HEK293 (cell line): ENCODE data around the gene RPS15.

Experiments used
- CTCF ChIA-PET: fragments of 350-600 bp; formaldehyde crosslinking; extraction: SDS; loops from one replicate; lab custom pipeline; 2021; ENCODE audit warnings: antibody characterized with exemption; lab: Yijun Ruan, JAX
- POLR2A ChIA-PET: fragments of 300-600 bp; formaldehyde crosslinking; extraction: SDS; loops from one replicate; lab custom pipeline; 2020; ENCODE audit warnings: antibody characterized with exemption, inconsistent platforms; lab: Yijun Ruan, JAX
- H3K27ac ChIP-seq: fragments of 200-500 bp; sonication (Bioruptor generic); 2 replicates; pipeline ENCODE4 v1.5.1; 2014; ENCODE audit warnings: low read depth, low read length, control low read depth, inconsistent platforms; ENCODE audit errors: extremely low read depth
- H3K36me3 ChIP-seq, 2 experiments: fragments of 200-500 bp in 1 of 2; sonication (Bioruptor generic) in 1 of 2; 1 replicate in 1 of 2; 2 replicates in 1 of 2; pipeline ENCODE4 v1.5.1; 2014 to 2017; ENCODE audit warnings: inconsistent platforms in 2 of 2, low read length in 2 of 2; ENCODE audit not compliant: control insufficient read depth in 2 of 2, insufficient read depth in 1 of 2
- H3K4me1 ChIP-seq: fragments of 200-500 bp; sonication (Bioruptor generic); 2 replicates; pipeline ENCODE4 v1.5.1; 2014; ENCODE audit warnings: mild to moderate bottlenecking, low read length, inconsistent platforms; ENCODE audit not compliant: control insufficient read depth, insufficient read depth
- H3K4me3 ChIP-seq: 2 replicates; pipeline ENCODE4 v1.5.1; 2011; ENCODE audit warnings: low read depth, mild to moderate bottlenecking, control low read depth, low read length, moderate library complexity
- H3K9me3 ChIP-seq: fragments of 200-500 bp; sonication (Bioruptor generic); 2 replicates; pipeline ENCODE4 v1.5.1; 2014; ENCODE audit warnings: low read depth, low read length, inconsistent platforms; ENCODE audit not compliant: control insufficient read depth, insufficient read depth
- BCL11B ChIP-seq: fragments of 450-650 bp; formaldehyde crosslinking; IDR thresholded peaks from 2 replicates; pipeline ENCODE4 v1.5.1; 2016; ENCODE audit warnings: low read depth, missing biosample characterization, missing genetic modification characterization
- KLF17 ChIP-seq: fragments of 450-650 bp; formaldehyde crosslinking; IDR thresholded peaks from 2 replicates; pipeline ENCODE4 v1.5.1; 2016; ENCODE audit warnings: missing biosample characterization, missing genetic modification characterization
- REST ChIP-seq: fragments of 450-650 bp; formaldehyde crosslinking; IDR thresholded peaks from 2 replicates; pipeline ENCODE4 v1.5.1; 2016; ENCODE audit warnings: missing biosample characterization, missing genetic modification characterization
- SCRT2 ChIP-seq: fragments of 450-650 bp; formaldehyde crosslinking; IDR thresholded peaks from 2 replicates; pipeline ENCODE4 v1.5.1; 2016; ENCODE audit warnings: missing biosample characterization, missing genetic modification characterization
- SP2 ChIP-seq: fragments of 450-650 bp; formaldehyde crosslinking; IDR thresholded peaks from 2 replicates; pipeline ENCODE4 v1.5.1; 2016; ENCODE audit warnings: missing biosample characterization, missing genetic modification characterization
- SP3 ChIP-seq: fragments of 450-650 bp; formaldehyde crosslinking; IDR thresholded peaks from 2 replicates; pipeline ENCODE4 v1.5.1; 2016; ENCODE audit warnings: missing biosample characterization, missing genetic modification characterization
- ZBTB10 ChIP-seq: fragments of 450-650 bp; formaldehyde crosslinking; IDR thresholded peaks from 2 replicates; pipeline ENCODE4 v1.5.1; 2016; ENCODE audit warnings: missing biosample characterization, missing genetic modification characterization
- ZBTB21 ChIP-seq: fragments of 450-650 bp; formaldehyde crosslinking; IDR thresholded peaks from 2 replicates; pipeline ENCODE4 v1.5.1; 2017; ENCODE audit warnings: missing biosample characterization, missing genetic modification characterization
- ZBTB26 ChIP-seq: fragments of 450-650 bp; formaldehyde crosslinking; optimal IDR thresholded peaks from 2 replicates; pipeline ENCODE3; 2016; ENCODE audit warnings: missing biosample characterization, mild to moderate bottlenecking, missing genetic modification characterization
- ZEB2 ChIP-seq: fragments of 450-650 bp; formaldehyde crosslinking; IDR thresholded peaks from 2 replicates; pipeline ENCODE4 v1.5.1; 2016; ENCODE audit warnings: missing biosample characterization, missing genetic modification characterization
- ZFHX2 ChIP-seq: fragments of 450-650 bp; formaldehyde crosslinking; conservative IDR thresholded peaks from 2 replicates; pipeline ENCODE4 v1.5.1; 2016; ENCODE audit warnings: missing biosample characterization, missing genetic modification characterization
- ZIC2 ChIP-seq: fragments of 450-650 bp; formaldehyde crosslinking; IDR thresholded peaks from 2 replicates; pipeline ENCODE4 v1.5.1; 2016; ENCODE audit warnings: missing biosample characterization, missing genetic modification characterization
- ZNF324 ChIP-seq: fragments of 450-650 bp; formaldehyde crosslinking; IDR thresholded peaks from 2 replicates; pipeline ENCODE4 v1.5.1; 2016; ENCODE audit warnings: missing biosample characterization, missing genetic modification characterization
- ZNF354C ChIP-seq: fragments of 450-650 bp; formaldehyde crosslinking; IDR thresholded peaks from 2 replicates; pipeline ENCODE4 v1.5.1; 2016; ENCODE audit warnings: missing biosample characterization, missing genetic modification characterization, low read depth, borderline replicate concordance
- ZNF449 ChIP-seq: fragments of 450-650 bp; formaldehyde crosslinking; IDR thresholded peaks from 2 replicates; pipeline ENCODE4 v1.5.1; 2017; ENCODE audit warnings: missing biosample characterization, mild to moderate bottlenecking, missing genetic modification characterization, moderate library complexity
- ZNF747 ChIP-seq: fragments of 450-650 bp; formaldehyde crosslinking; IDR thresholded peaks from 2 replicates; pipeline ENCODE4 v1.5.1; 2016; ENCODE audit warnings: missing biosample characterization, missing genetic modification characterization
- ZNF76 ChIP-seq: fragments of 450-650 bp; formaldehyde crosslinking; IDR thresholded peaks from 2 replicates; pipeline ENCODE4; 2016; ENCODE audit warnings: low read depth, missing biosample characterization, missing genetic modification characterization, borderline replicate concordance
- ZNF837 ChIP-seq: fragments of 450-650 bp; formaldehyde crosslinking; IDR thresholded peaks from 2 replicates; pipeline ENCODE4 v1.5.1; 2016; ENCODE audit warnings: missing biosample characterization, missing genetic modification characterization
- ZNF843 ChIP-seq: fragments of 450-650 bp; formaldehyde crosslinking; IDR thresholded peaks from 2 replicates; pipeline ENCODE4 v1.5.1; 2016; ENCODE audit warnings: missing biosample characterization, missing genetic modification characterization
- ZSCAN16 ChIP-seq: fragments of 450-650 bp; formaldehyde crosslinking; IDR thresholded peaks from 2 replicates; pipeline ENCODE4 v1.5.1; 2016; ENCODE audit warnings: missing biosample characterization, missing genetic modification characterization
- ZSCAN18 ChIP-seq: fragments of 450-650 bp; formaldehyde crosslinking; IDR thresholded peaks from 2 replicates; pipeline ENCODE4 v1.5.1; 2016; ENCODE audit warnings: missing biosample characterization, missing genetic modification characterization

Gene RPS15

GRCh38 chr19:1439525-1440417 lies 1.6 kb downstream of the RPS15 start (continued):
- TF ChIP-seq REST (tag by site-specific recombination), result peak; percentile 61
- TF ChIP-seq ZBTB10, result 0 out of 2 replicates have a peak, but pooled peaks have one; percentile 13
- TF ChIP-seq BCL11B (tag by site-specific recombination), result 0 out of 2 replicates have a peak, but pooled peaks have one; percentile 28
- TF ChIP-seq ZNF449, result 0 out of 2 replicates have a peak, but pooled peaks have one; percentile 10
- TF ChIP-seq ZNF324 (tag by site-specific recombination), result 0 out of 2 replicates have a peak, but pooled peaks have one; percentile 23
- TF ChIP-seq ZEB2 (tag by site-specific recombination), result peak; percentile 77
- peak; percentile 25; the same call in 1 of the 2 replicates for TF ChIP-seq ZIC2
- peak; percentile 47 for TF ChIP-seq ZBTB26
- peak; percentile 35; the same call in 1 of the 2 replicates for TF ChIP-seq ZNF76 (tag by site-specific recombination)
- TF ChIP-seq ZBTB21 (tag by site-specific recombination), result peak; percentile 48; the same call in 1 of the 2 replicates
- TF ChIP-seq KLF17 (tag by site-specific recombination), result 0 out of 2 replicates have a peak, but pooled peaks have one; percentile 18
- 0 out of 2 replicates have a peak, but pooled peaks have one; percentile 14 for TF ChIP-seq SP3
- peak; percentile 75 for TF ChIP-seq ZFHX2 (tag by site-specific recombination)
- TF ChIP-seq SP2, result peak; percentile 42; the same call in 1 of the 2 replicates

- POLR2A ChIA-PET, result interaction anchor here (1.8 kb wide), 1 partner anchor 171 kb away, joined by 7 read pairs; the partner anchor contains the start of gene CIRBP
- Histone ChIP-seq H3K27ac (peak overlapping the region; percentile 100; the same call in 1 of the 2 replicates), H3K9me3 (no peaks in the 10 kb centered on the region), H3K36me3 (peaks cover 15 to 43% of the 10 kb centered on the region in 2 experiments; a peak in 2 of 3 replicates), H3K4me3 (no peak overlapping the region; the same call in 1 of the 2 replicates), H3K4me1 (peaks cover 16% of the 10 kb centered on the region)
- CTCF ChIA-PET, result no interaction called here
- 0 out of 2 replicates have a peak, but pooled peaks have one; percentile 5 for TF ChIP-seq ZNF843 (tag by site-specific recombination)
- no peak for TF ChIP-seq ZSCAN18 (tag by site-specific recombination)
- no peak for TF ChIP-seq ZNF747
- TF ChIP-seq ZNF354C (tag by site-specific recombination), result no peak
- TF ChIP-seq SCRT2 (tag by site-specific recombination), result no peak
- TF ChIP-seq ZSCAN16, result no peak
- no peak for TF ChIP-seq ZNF837 (tag by site-specific recombination)
- 0 out of 2 replicates have a peak, but pooled peaks have one; percentile 2 for TF ChIP-seq ZBTB21 (tag by site-specific recombination)
- 0 out of 2 replicates have a peak, but pooled peaks have one; percentile 11 for TF ChIP-seq KLF17 (tag by site-specific recombination)
Observed at GRCh38 chr19:1440418-1440801, 2.2 kb downstream of the RPS15 start.
